ENCODE results near the gene CA10.
A peak's percentile ranks its signal among the peaks of the same experiment; 100 is the strongest.

The CA10 gene

GRCh38 chr17:52096056-52096455 lies 62.5 kb downstream of the CA10 start:
- no peaks in the 10 kb centered on the region for H3K36me3 ChIP-seq
- no peaks in the 10 kb centered on the region for H3K9me3 ChIP-seq
- no peaks in the 10 kb centered on the region; the same call in 1 of the 2 replicates for H3K4me1 ChIP-seq
- H3K27me3 ChIP-seq, result no peaks in the 10 kb centered on the region
- no peak for DNase-seq
- no peak for TF ChIP-seq CTCF (IDR thresholded peaks at IDR 0.05; ENCODE audit: low read depth, low read length)
- H3K4me3 ChIP-seq (ENCODE audit: low read depth, low read length), result no peak overlapping the region

- Histone ChIP-seq H3K9me3 (no peaks in the 10 kb centered on the region), H3K36me3 (no peaks in the 10 kb centered on the region), H3K4me1 (no peaks in the 10 kb centered on the region), H3K27me3 (no peaks in the 10 kb centered on the region), H3K4me3 (ENCODE audit: low read depth, low read length) (no peak overlapping the region)
- no peak for DNase-seq
- TF ChIP-seq CTCF (IDR thresholded peaks at IDR 0.05; ENCODE audit: low read depth, low read length), result no peak
These were observed 74.3 kb downstream of the CA10 start for GRCh38 chr17:52084176-52084575.

- H3K27me3 ChIP-seq, result no peaks in the 10 kb centered on the region
- TF ChIP-seq CTCF (IDR thresholded peaks at IDR 0.05; ENCODE audit: low read depth, low read length), result no peak
- H3K9me3 ChIP-seq, result no peaks in the 10 kb centered on the region
- H3K4me1 ChIP-seq, result no peaks in the 10 kb centered on the region
- H3K36me3 ChIP-seq, result no peaks in the 10 kb centered on the region
- H3K4me3 ChIP-seq (ENCODE audit: low read depth, low read length), result no peak overlapping the region
- DNase-seq, result no peak
These were observed 79.0 kb downstream of the CA10 start for GRCh38 chr17:52079496-52079895.

- H3K9me3 ChIP-seq, result no peaks in the 10 kb centered on the region
- peak; percentile 66 for DNase-seq
- no peak overlapping the region for H3K4me3 ChIP-seq (ENCODE audit: low read depth, low read length)
- TF ChIP-seq CTCF (IDR thresholded peaks at IDR 0.05; ENCODE audit: low read depth, low read length), result no peak
- no peaks in the 10 kb centered on the region for H3K36me3 ChIP-seq
- no peaks in the 10 kb centered on the region for H3K27me3 ChIP-seq
- peaks cover 3% of the 10 kb centered on the region; the same call in 1 of the 2 replicates for H3K4me1 ChIP-seq
These were observed 86.8 kb downstream of the CA10 start for GRCh38 chr17:52071712-52072111.

- Histone ChIP-seq H3K4me3 (ENCODE audit: low read depth, low read length) (no peak overlapping the region), H3K36me3 (no peaks in the 10 kb centered on the region), H3K9me3 (no peaks in the 10 kb centered on the region; the same call in 1 of the 2 replicates), H3K4me1 (no peaks in the 10 kb centered on the region), H3K27me3 (no peaks in the 10 kb centered on the region)
- TF ChIP-seq CTCF (IDR thresholded peaks at IDR 0.05; ENCODE audit: low read depth, low read length), result no peak
- DNase-seq, result no peak
These were observed 93.7 kb downstream of the CA10 start for GRCh38 chr17:52064791-52065211.

- H3K9me3 ChIP-seq, result no peaks in the 10 kb centered on the region
- no peaks in the 10 kb centered on the region for H3K4me1 ChIP-seq
- no peak for TF ChIP-seq CTCF (IDR thresholded peaks at IDR 0.05; ENCODE audit: low read depth, low read length)
- no peaks in the 10 kb centered on the region for H3K36me3 ChIP-seq
- DNase-seq, result no peak
- no peaks in the 10 kb centered on the region for H3K27me3 ChIP-seq
- no peak overlapping the region for H3K4me3 ChIP-seq (ENCODE audit: low read depth, low read length)
These were observed 109.0 kb downstream of the CA10 start for GRCh38 chr17:52049496-52049895.
